MM.1S (cell line): ENCODE measurements around the gene MYO16.

Experiments
- DNase-seq: peaks from one replicate; pipeline ENCODE4 v3.0.0-alpha.2; 2015
- H2AFZ ChIP-seq: fragments of 300-600 bp; sonication (generic); 2 replicates; pipeline ENCODE4 v1.6.0; 2016; ENCODE audit warnings: antibody characterized with exemption, low read length
- H3F3A ChIP-seq: fragments of 300-600 bp; sonication (generic); 2 replicates; pipeline ENCODE4 v1.6.1; 2016; ENCODE audit warnings: mild to moderate bottlenecking, antibody characterized with exemption, low read length, moderate library complexity, mixed read lengths; ENCODE audit not compliant: insufficient read depth
- H3K27ac ChIP-seq: fragments of 300-600 bp; sonication (generic); 2 replicates; pipeline ENCODE4 v1.5.1; 2016; ENCODE audit warnings: mild to moderate bottlenecking, low read length
- H3K27me3 ChIP-seq: fragments of 300-600 bp; sonication (generic); replicated peaks from 2 replicates; pipeline ENCODE4 v1.6.0; 2016; ENCODE audit warnings: low read length; ENCODE audit not compliant: insufficient read depth
- H3K36me3 ChIP-seq: fragments of 300-600 bp; sonication (generic); replicated peaks from 2 replicates; pipeline ENCODE4 v1.6.1; 2016; ENCODE audit warnings: mild to moderate bottlenecking, low read length, mixed read lengths; ENCODE audit not compliant: insufficient read depth
- H3K4me1 ChIP-seq: fragments of 300-600 bp; sonication (generic); 2 replicates; pipeline ENCODE4 v1.6.1; 2016; ENCODE audit warnings: low read length, mixed read lengths
- H3K4me2 ChIP-seq: fragments of 300-600 bp; sonication (generic); 2 replicates; pipeline ENCODE4 v1.6.0; 2016; ENCODE audit warnings: low read depth, low read length
- H3K4me3 ChIP-seq: fragments of 300-600 bp; sonication (generic); 2 replicates; pipeline ENCODE4 v1.5.1; 2016; ENCODE audit warnings: low read length, mixed read lengths
- H3K79me2 ChIP-seq: fragments of 300-600 bp; sonication (generic); 2 replicates; pipeline ENCODE4 v1.6.1; 2016; ENCODE audit warnings: mixed run types, low read length, mixed read lengths
- H3K9ac ChIP-seq: fragments of 300-600 bp; sonication (generic); 2 replicates; pipeline ENCODE4 v1.6.1; 2016; ENCODE audit warnings: low read length, mixed read lengths
- H3K9me2 ChIP-seq: fragments of 300-600 bp; sonication (generic); replicated peaks from 2 replicates; pipeline ENCODE4 v1.6.1; 2016; ENCODE audit warnings: mild to moderate bottlenecking, low read length, mixed read lengths; ENCODE audit not compliant: insufficient read depth
- H3K9me3 ChIP-seq: fragments of 300-600 bp; sonication (generic); replicated peaks from 2 replicates; pipeline ENCODE4 v1.6.1; 2016; ENCODE audit warnings: mild to moderate bottlenecking, low read length, mixed read lengths; ENCODE audit not compliant: insufficient read depth
- H4K20me1 ChIP-seq: fragments of 300-600 bp; sonication (generic); 2 replicates; pipeline ENCODE4 v1.6.1; 2016; ENCODE audit warnings: mild to moderate bottlenecking, low read length, moderate library complexity, mixed read lengths; ENCODE audit not compliant: insufficient read depth
- CTCF ChIP-seq: fragments of 300-600 bp; sonication (generic); IDR thresholded peaks from 2 replicates; pipeline ENCODE4 v1.5.1; 2016; ENCODE audit warnings: antibody characterized with exemption, low read length, mixed read lengths
- EZH2 ChIP-seq: fragments of 300-600 bp; sonication (generic); optimal IDR thresholded peaks from 2 replicates; pipeline ENCODE3; 2017; ENCODE audit warnings: low read depth, mild to moderate bottlenecking, antibody characterized with exemption, low read length, mixed read lengths
- EZH2phosphoT487 ChIP-seq: fragments of 300-600 bp; sonication (generic); IDR thresholded peaks from 2 replicates; pipeline ENCODE4 v1.6.1; 2018; ENCODE audit warnings: antibody characterized with exemption, low read length

The MYO16 gene

GRCh38 chr13:108629181-108629752, at the start of gene MYO16:
Gene MYO16, plus strand, starts transcription at chr13:108629611. Its CDS starts 234 bp downstream, at chr13:108629845.
- Histone ChIP-seq H3F3A (no peaks in the 10 kb centered on the region), H3K79me2 (no peaks in the 10 kb centered on the region), H3K9me2 (no peaks in the 10 kb centered on the region), H3K9ac (no peak within 1 kb of the TSS), H3K4me1 (no peaks in the 10 kb centered on the region), H3K27ac (no peak within 1 kb of the TSS), H4K20me1 (no peaks in the 10 kb centered on the region), H3K9me3 (no peaks in the 10 kb centered on the region), H3K27me3 (no peaks in the 10 kb centered on the region), H3K4me3 (no peak within 1 kb of the TSS), H2AFZ (no peak within 1 kb of the TSS), H3K4me2 (no peak within 1 kb of the TSS), H3K36me3 (no peaks in the 10 kb centered on the region)
- no peak for DNase-seq
- TF ChIP-seq EZH2phosphoT487 (no peak), EZH2 (no peak), CTCF (no peak)

GRCh38 chr13:108586826-108587225, 42.6 kb upstream of the MYO16 start:
- no peaks in the 10 kb centered on the region for H3K9me2 ChIP-seq
- no peaks in the 10 kb centered on the region for H4K20me1 ChIP-seq
- DNase-seq, result no peak
- no peaks in the 10 kb centered on the region for H3K9me3 ChIP-seq
- H3K36me3 ChIP-seq, result no peaks in the 10 kb centered on the region
- no peaks in the 10 kb centered on the region for H3K4me1 ChIP-seq
- no peak overlapping the region for H3K9ac ChIP-seq
- H3K4me3 ChIP-seq, result no peak overlapping the region
- no peak overlapping the region for H2AFZ ChIP-seq
- TF ChIP-seq CTCF, result no peak
- no peak for TF ChIP-seq EZH2phosphoT487
- no peak for TF ChIP-seq EZH2
- no peaks in the 10 kb centered on the region for H3K27me3 ChIP-seq
- H3K4me2 ChIP-seq, result no peak overlapping the region
- no peaks in the 10 kb centered on the region for H3F3A ChIP-seq
- H3K27ac ChIP-seq, result no peak overlapping the region
- no peaks in the 10 kb centered on the region for H3K79me2 ChIP-seq

GRCh38 chr13:108588516-108588915, 40.9 kb upstream of the MYO16 start:
- H4K20me1 ChIP-seq, result no peaks in the 10 kb centered on the region
- no peaks in the 10 kb centered on the region for H3K4me1 ChIP-seq
- H3F3A ChIP-seq, result no peaks in the 10 kb centered on the region
- no peak overlapping the region for H3K27ac ChIP-seq
- H3K27me3 ChIP-seq, result no peaks in the 10 kb centered on the region
- no peaks in the 10 kb centered on the region for H3K36me3 ChIP-seq
- no peak overlapping the region for H2AFZ ChIP-seq
- TF ChIP-seq EZH2phosphoT487 (no peak), EZH2 (no peak), CTCF (no peak)
- H3K4me2 ChIP-seq, result no peak overlapping the region
- no peaks in the 10 kb centered on the region for H3K9me3 ChIP-seq
- no peaks in the 10 kb centered on the region for H3K79me2 ChIP-seq
- no peak for DNase-seq
- no peak overlapping the region for H3K9ac ChIP-seq
- H3K9me2 ChIP-seq, result no peaks in the 10 kb centered on the region
- H3K4me3 ChIP-seq, result no peak overlapping the region
